HL-60 (cell line): ENCODE data around the gene RERE.

Source experiments
- DNase-seq, 2 experiments: peaks; one replicate each; pipeline ENCODE4 v3.0.0-alpha.2; 2010 to 2020; ENCODE audit warnings: low read depth in 1 of 2, low spot score in 1 of 2
- H3K27ac ChIP-seq: fragments of 250-450 bp; sonication (Bioruptor Pico); replicated peaks from 2 replicates; pipeline ENCODE4 v1.5.1; 2020; ENCODE audit warnings: mild to moderate bottlenecking, moderate library complexity
- H3K27me3 ChIP-seq: fragments of 250-450 bp; sonication (Bioruptor Pico); 2 replicates; pipeline ENCODE4 v1.5.1; 2021; ENCODE audit warnings: mild to moderate bottlenecking, moderate library complexity; ENCODE audit not compliant: insufficient read depth, poor library complexity, severe bottlenecking
- H3K4me3 ChIP-seq: replicated peaks from 2 replicates; pipeline ENCODE4 v1.5.1; 2011; ENCODE audit warnings: mild to moderate bottlenecking, control low read depth, low read length; ENCODE audit not compliant: insufficient read depth
- CTCF ChIP-seq: IDR thresholded peaks from one replicate; pipeline ENCODE4 v1.5.1; 2011; ENCODE audit warnings: low read length, control low read depth, inconsistent platforms; ENCODE audit not compliant: insufficient read depth
- GABPA ChIP-seq: IDR thresholded peaks from 2 replicates; pipeline ENCODE4 v1.6.1; 2012; ENCODE audit warnings: low read depth
- POLR2AphosphoS5 ChIP-seq: IDR thresholded peaks from 2 replicates; pipeline ENCODE4 v1.6.1; 2012; ENCODE audit warnings: low read depth
- REST ChIP-seq: IDR thresholded peaks from 2 replicates; pipeline ENCODE4 v1.6.1; 2012; ENCODE audit warnings: low read depth; ENCODE audit not compliant: insufficient replicate concordance
- SPI1 ChIP-seq: IDR thresholded peaks from 2 replicates; pipeline ENCODE4 v1.6.1; 2012; ENCODE audit warnings: low read depth, mild to moderate bottlenecking, borderline replicate concordance

The RERE gene

GRCh38 chr1:8693107-8693506 lies 124.3 kb downstream of the RERE start:
- no peak for TF ChIP-seq GABPA
- no peak for TF ChIP-seq POLR2AphosphoS5
- no peak for TF ChIP-seq CTCF
- TF ChIP-seq SPI1, result no peak
- TF ChIP-seq REST, result no peak
- no peaks in the 10 kb centered on the region for H3K27me3 ChIP-seq
- no peak overlapping the region for H3K4me3 ChIP-seq
- no peak for DNase-seq
- H3K27ac ChIP-seq, result no peak overlapping the region

- no peak overlapping the region for H3K27ac ChIP-seq
- TF ChIP-seq SPI1, result no peak
- no peak for TF ChIP-seq CTCF
- no peak for TF ChIP-seq GABPA
- no peak for TF ChIP-seq POLR2AphosphoS5
- TF ChIP-seq REST, result no peak
- H3K4me3 ChIP-seq, result no peak overlapping the region
- H3K27me3 ChIP-seq, result no peaks in the 10 kb centered on the region
- DNase-seq, result no peak
Measured at GRCh38 chr1:8691662-8692061, 125.8 kb downstream of the RERE start.

- Histone ChIP-seq H3K4me3 (no peak overlapping the region), H3K27ac (no peak overlapping the region), H3K27me3 (no peaks in the 10 kb centered on the region)
- no peak for TF ChIP-seq CTCF
- no peak for TF ChIP-seq SPI1
- no peak for TF ChIP-seq GABPA
- TF ChIP-seq POLR2AphosphoS5, result no peak
- no peak for TF ChIP-seq REST
- DNase-seq, result no peak
Measured at GRCh38 chr1:8690253-8690525, 127.3 kb downstream of the RERE start.
